WTC11 (cell line): ENCODE results near the gene CACNA2D4. TPM values are rescaled to one million over a fixed set of nuclear protein-coding genes. Genes with fewer than 3 reads are reported as not detected.
A peak's percentile ranks its signal among the peaks of the same experiment; 100 is the strongest.

Experiments
- ATAC-seq: fragments of 200-7000 bp; cut with Tn5 transposase; 2 replicates; pipeline ENCODE4 v1.10.0; 2021; ENCODE audit warnings: mild to moderate bottlenecking, moderate library complexity
- CTCF ChIA-PET: fragments of 300-600 bp; sonication (Branson Sonifier 250); formaldehyde crosslinking; loops from one replicate; lab custom pipeline; 2021; ENCODE audit warnings: antibody characterized with exemption; lab: Charles Lee
- POLR2A ChIA-PET: fragments of 350-600 bp; sonication (Branson Sonifier 250); formaldehyde crosslinking; loops from one replicate; lab custom pipeline; 2021; ENCODE audit warnings: antibody characterized with exemption; lab: Charles Lee
- DNase-seq: peaks from one replicate; pipeline ENCODE4 v3.0.0; 2021; ENCODE audit warnings: low spot score
- H3K27ac Mint-ChIP-seq: 2 replicates; pipeline ENCODE4 v1.8.0; 2021; ENCODE audit warnings: mixed read lengths
- H3K27me3 Mint-ChIP-seq: 2 replicates; pipeline ENCODE4 v1.8.0; 2021; ENCODE audit warnings: low read depth, mild to moderate bottlenecking, moderate library complexity, mixed read lengths
- H3K36me3 Mint-ChIP-seq: 2 replicates; pipeline ENCODE4 v1.8.0; 2021; ENCODE audit warnings: mixed read lengths
- H3K4me1 Mint-ChIP-seq: 2 replicates; pipeline ENCODE4 v1.8.0; 2022; ENCODE audit warnings: mixed read lengths
- H3K4me3 Mint-ChIP-seq: 2 replicates; pipeline ENCODE4 v1.8.0; 2021; ENCODE audit warnings: mild to moderate bottlenecking, moderate library complexity, mixed read lengths
- H3K9me3 Mint-ChIP-seq: 2 replicates; pipeline ENCODE4 v1.8.0; 2021; ENCODE audit warnings: mixed read lengths
- ESRRA ChIP-seq: sonication (generic); formaldehyde crosslinking; IDR thresholded peaks from 2 replicates; pipeline ENCODE4 v1.8.1; 2022; ENCODE audit warnings: mild to moderate bottlenecking, missing genetic modification reagents, borderline replicate concordance
- ETV6 ChIP-seq: sonication (generic); formaldehyde crosslinking; IDR thresholded peaks from 2 replicates; pipeline ENCODE4 v1.8.1; 2022; ENCODE audit warnings: mild to moderate bottlenecking, missing genetic modification reagents
- HMGA2 ChIP-seq: fragments of 250-450 bp; sonication (Bioruptor Pico); IDR thresholded peaks from 2 replicates; pipeline ENCODE4 v1.4.0; 2021; ENCODE audit warnings: mild to moderate bottlenecking, moderate library complexity
- IRF2 ChIP-seq: sonication (generic); formaldehyde crosslinking; IDR thresholded peaks from 2 replicates; pipeline ENCODE4 v1.8.0; 2022; ENCODE audit warnings: low read depth, missing genetic modification reagents, borderline replicate concordance
- JUN ChIP-seq: sonication (generic); formaldehyde crosslinking; IDR thresholded peaks from 2 replicates; pipeline ENCODE4 v1.8.0; 2023; ENCODE audit warnings: mild to moderate bottlenecking, missing genetic modification reagents
- MXD4 ChIP-seq: fragments of 250-450 bp; sonication (Bioruptor Pico); IDR thresholded peaks from 2 replicates; pipeline ENCODE4 v1.8.0; 2021; ENCODE audit warnings: mild to moderate bottlenecking, moderate library complexity, borderline replicate concordance
- NR3C1 ChIP-seq: sonication (generic); formaldehyde crosslinking; conservative IDR thresholded peaks from 2 replicates; pipeline ENCODE4 v1.8.1; 2023; ENCODE audit warnings: low read depth, mild to moderate bottlenecking, missing genetic modification reagents
- OVOL2 ChIP-seq: fragments of 250-450 bp; sonication (Bioruptor Pico); IDR thresholded peaks from 2 replicates; pipeline ENCODE4 v1.9.0; 2021; ENCODE audit warnings: mild to moderate bottlenecking, borderline replicate concordance
- RELA ChIP-seq: sonication (generic); formaldehyde crosslinking; IDR thresholded peaks from 2 replicates; pipeline ENCODE4 v1.8.1; 2022; ENCODE audit warnings: missing genetic modification reagents, mild to moderate bottlenecking, borderline replicate concordance
- RORB ChIP-seq: fragments of 250-450 bp; sonication (Bioruptor Pico); IDR thresholded peaks from 2 replicates; pipeline ENCODE4 v1.9.0; 2021; ENCODE audit warnings: mild to moderate bottlenecking
- SOX15 ChIP-seq: fragments of 250-450 bp; sonication (Bioruptor Pico); IDR thresholded peaks from 2 replicates; pipeline ENCODE4 v1.9.0; 2021; ENCODE audit warnings: mild to moderate bottlenecking
- ZNF121 ChIP-seq: sonication (generic); formaldehyde crosslinking; IDR thresholded peaks from 2 replicates; pipeline ENCODE4 v1.8.0; 2023; ENCODE audit warnings: missing genetic modification reagents
- ZNF396 ChIP-seq: fragments of 250-450 bp; sonication (Bioruptor Pico); IDR thresholded peaks from 2 replicates; pipeline ENCODE4 v1.8.0; 2021; ENCODE audit warnings: mild to moderate bottlenecking, moderate library complexity, borderline replicate concordance
- ZNF671 ChIP-seq: fragments of 250-450 bp; sonication (Bioruptor Pico); IDR thresholded peaks from 2 replicates; pipeline ENCODE4 v1.8.0; 2021; ENCODE audit warnings: mild to moderate bottlenecking
- total RNA-seq: library from RNA; stranded (reverse); gene quantifications from 3 replicates; pipeline ENCODE4 v1.2.3, GENCODE V29; 2021
- TF ChIP-seq, protein P1 (sequence below): fragments of 250-450 bp; sonication (Bioruptor Pico); IDR thresholded peaks from 2 replicates; pipeline ENCODE4 v1.9.0; 2021; ENCODE audit warnings: moderate library complexity, mild to moderate bottlenecking, inconsistent platforms, borderline replicate concordance
- TF ChIP-seq, protein P2 (sequence below): sonication (generic); formaldehyde crosslinking; IDR thresholded peaks from 2 replicates; pipeline ENCODE4 v1.8.1; 2023; ENCODE audit warnings: mild to moderate bottlenecking, moderate library complexity, missing genetic modification reagents
- TF ChIP-seq, protein P3 (sequence below): sonication (generic); formaldehyde crosslinking; IDR thresholded peaks from 2 replicates; pipeline ENCODE4 v1.8.0; 2023; ENCODE audit warnings: mild to moderate bottlenecking, missing genetic modification reagents
- TF ChIP-seq, protein P4 (sequence below): sonication (generic); formaldehyde crosslinking; IDR thresholded peaks from 2 replicates; pipeline ENCODE4 v1.8.1; 2023; ENCODE audit warnings: mild to moderate bottlenecking, missing genetic modification reagents, borderline replicate concordance
- TF ChIP-seq, protein P5 (sequence below): sonication (generic); formaldehyde crosslinking; IDR thresholded peaks from 2 replicates; pipeline ENCODE4 v1.8.1; 2023; ENCODE audit warnings: mild to moderate bottlenecking, missing genetic modification reagents, moderate library complexity

The CACNA2D4 gene
- total RNA-seq, 1 experiment from 2014 or later: 0.04 TPM

DNA sequence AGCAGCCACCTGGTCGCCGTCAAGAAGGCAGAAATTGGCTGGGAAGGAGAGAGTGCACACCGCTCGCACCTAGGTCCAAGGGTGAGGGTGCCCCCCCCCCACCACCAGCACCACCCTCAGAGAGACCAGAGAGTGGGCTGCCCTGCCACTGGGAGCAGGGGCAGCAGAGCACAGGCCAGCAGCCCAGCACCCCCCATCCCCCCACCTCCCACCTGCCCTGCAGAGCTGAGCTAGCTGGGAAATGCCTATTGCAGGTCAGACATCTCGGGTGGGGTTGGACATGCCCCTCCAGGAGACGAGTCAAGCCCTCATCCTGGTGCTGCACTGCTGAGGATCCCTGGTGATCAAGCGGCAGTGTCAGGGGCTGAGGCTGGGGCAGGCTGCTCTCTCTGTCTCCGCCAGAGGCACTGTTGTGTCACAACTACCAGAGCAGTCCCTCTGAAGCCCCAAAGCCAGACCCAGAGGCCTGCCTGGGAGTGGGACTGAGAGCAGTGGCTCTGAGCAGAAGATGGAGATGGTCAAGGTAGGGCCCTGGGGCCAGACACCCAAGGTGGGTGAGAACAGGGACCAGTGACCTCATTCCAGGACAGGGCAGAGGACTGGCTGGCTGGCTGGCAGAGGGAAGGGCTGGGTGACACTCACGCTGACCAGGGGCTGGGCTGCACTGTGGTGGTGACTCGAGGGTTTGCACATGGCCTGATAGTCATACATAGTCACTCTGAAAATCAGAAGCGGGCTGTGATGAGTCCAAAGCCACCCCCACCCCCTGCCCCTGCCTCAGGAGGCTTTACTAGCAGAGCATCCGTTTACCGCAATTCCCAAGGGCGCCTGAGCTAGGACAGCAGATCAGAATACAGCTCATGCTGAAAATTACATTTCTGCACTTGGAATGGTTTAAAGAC lies 117.8 kb downstream of the CACNA2D4 start:
- Mint-ChIP-seq H3K9me3 (0 out of 2 replicates have a peak, but pooled peaks cover 3% of the 10 kb centered on the region), H3K27ac (no peak overlapping the region), H3K27me3 (no peaks in the 10 kb centered on the region; the same call in 1 of the 2 replicates), H3K4me3 (no peak overlapping the region), H3K4me1 (peaks cover 6% of the 10 kb centered on the region), H3K36me3 (no peaks in the 10 kb centered on the region)
- POLR2A ChIA-PET: interaction anchor here (0.6 kb wide), 1 partner anchor 1355 kb away, joined by 4 read pairs; no protein-coding TSS in a partner anchor
- TF ChIP-seq JUN (CRISPR knock-in tag): no peak
- TF ChIP-seq, protein P1, sequence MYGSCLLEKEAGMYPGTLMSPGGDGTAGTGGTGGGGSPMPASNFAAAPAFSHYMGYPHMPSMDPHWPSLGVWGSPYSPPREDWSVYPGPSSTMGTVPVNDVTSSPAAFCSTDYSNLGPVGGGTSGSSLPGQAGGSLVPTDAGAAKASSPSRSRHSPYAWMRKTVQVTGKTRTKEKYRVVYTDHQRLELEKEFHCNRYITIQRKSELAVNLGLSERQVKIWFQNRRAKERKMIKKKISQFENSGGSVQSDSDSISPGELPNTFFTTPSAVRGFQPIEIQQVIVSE: no peak
- no peak for TF ChIP-seq NR3C1
- TF ChIP-seq, protein P2, sequence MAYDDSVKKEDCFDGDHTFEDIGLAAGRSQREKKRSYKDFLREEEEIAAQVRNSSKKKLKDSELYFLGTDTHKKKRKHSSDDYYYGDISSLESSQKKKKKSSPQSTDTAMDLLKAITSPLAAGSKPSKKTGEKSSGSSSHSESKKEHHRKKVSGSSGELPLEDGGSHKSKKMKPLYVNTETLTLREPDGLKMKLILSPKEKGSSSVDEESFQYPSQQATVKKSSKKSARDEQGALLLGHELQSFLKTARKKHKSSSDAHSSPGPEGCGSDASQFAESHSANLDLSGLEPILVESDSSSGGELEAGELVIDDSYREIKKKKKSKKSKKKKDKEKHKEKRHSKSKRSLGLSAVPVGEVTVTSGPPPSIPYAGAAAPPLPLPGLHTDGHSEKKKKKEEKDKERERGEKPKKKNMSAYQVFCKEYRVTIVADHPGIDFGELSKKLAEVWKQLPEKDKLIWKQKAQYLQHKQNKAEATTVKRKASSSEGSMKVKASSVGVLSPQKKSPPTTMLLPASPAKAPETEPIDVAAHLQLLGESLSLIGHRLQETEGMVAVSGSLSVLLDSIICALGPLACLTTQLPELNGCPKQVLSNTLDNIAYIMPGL (CRISPR knock-in tag): no peak
- TF ChIP-seq ZNF671 (CRISPR knock-in tag): no peak
- no peak for TF ChIP-seq RELA
- TF ChIP-seq MXD4 (CRISPR knock-in tag): no peak
- TF ChIP-seq, protein P3, sequence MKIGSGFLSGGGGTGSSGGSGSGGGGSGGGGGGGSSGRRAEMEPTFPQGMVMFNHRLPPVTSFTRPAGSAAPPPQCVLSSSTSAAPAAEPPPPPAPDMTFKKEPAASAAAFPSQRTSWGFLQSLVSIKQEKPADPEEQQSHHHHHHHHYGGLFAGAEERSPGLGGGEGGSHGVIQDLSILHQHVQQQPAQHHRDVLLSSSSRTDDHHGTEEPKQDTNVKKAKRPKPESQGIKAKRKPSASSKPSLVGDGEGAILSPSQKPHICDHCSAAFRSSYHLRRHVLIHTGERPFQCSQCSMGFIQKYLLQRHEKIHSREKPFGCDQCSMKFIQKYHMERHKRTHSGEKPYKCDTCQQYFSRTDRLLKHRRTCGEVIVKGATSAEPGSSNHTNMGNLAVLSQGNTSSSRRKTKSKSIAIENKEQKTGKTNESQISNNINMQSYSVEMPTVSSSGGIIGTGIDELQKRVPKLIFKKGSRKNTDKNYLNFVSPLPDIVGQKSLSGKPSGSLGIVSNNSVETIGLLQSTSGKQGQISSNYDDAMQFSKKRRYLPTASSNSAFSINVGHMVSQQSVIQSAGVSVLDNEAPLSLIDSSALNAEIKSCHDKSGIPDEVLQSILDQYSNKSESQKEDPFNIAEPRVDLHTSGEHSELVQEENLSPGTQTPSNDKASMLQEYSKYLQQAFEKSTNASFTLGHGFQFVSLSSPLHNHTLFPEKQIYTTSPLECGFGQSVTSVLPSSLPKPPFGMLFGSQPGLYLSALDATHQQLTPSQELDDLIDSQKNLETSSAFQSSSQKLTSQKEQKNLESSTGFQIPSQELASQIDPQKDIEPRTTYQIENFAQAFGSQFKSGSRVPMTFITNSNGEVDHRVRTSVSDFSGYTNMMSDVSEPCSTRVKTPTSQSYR (CRISPR knock-in tag): no peak
- no peak for TF ChIP-seq IRF2 (CRISPR knock-in tag)
- TF ChIP-seq, protein P4, sequence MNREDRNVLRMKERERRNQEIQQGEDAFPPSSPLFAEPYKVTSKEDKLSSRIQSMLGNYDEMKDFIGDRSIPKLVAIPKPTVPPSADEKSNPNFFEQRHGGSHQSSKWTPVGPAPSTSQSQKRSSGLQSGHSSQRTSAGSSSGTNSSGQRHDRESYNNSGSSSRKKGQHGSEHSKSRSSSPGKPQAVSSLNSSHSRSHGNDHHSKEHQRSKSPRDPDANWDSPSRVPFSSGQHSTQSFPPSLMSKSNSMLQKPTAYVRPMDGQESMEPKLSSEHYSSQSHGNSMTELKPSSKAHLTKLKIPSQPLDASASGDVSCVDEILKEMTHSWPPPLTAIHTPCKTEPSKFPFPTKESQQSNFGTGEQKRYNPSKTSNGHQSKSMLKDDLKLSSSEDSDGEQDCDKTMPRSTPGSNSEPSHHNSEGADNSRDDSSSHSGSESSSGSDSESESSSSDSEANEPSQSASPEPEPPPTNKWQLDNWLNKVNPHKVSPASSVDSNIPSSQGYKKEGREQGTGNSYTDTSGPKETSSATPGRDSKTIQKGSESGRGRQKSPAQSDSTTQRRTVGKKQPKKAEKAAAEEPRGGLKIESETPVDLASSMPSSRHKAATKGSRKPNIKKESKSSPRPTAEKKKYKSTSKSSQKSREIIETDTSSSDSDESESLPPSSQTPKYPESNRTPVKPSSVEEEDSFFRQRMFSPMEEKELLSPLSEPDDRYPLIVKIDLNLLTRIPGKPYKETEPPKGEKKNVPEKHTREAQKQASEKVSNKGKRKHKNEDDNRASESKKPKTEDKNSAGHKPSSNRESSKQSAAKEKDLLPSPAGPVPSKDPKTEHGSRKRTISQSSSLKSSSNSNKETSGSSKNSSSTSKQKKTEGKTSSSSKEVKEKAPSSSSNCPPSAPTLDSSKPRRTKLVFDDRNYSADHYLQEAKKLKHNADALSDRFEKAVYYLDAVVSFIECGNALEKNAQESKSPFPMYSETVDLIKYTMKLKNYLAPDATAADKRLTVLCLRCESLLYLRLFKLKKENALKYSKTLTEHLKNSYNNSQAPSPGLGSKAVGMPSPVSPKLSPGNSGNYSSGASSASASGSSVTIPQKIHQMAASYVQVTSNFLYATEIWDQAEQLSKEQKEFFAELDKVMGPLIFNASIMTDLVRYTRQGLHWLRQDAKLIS: no peak
- no peak for TF ChIP-seq OVOL2
- TF ChIP-seq ETV6 (CRISPR knock-in tag): no peak
- TF ChIP-seq ZNF121 (CRISPR knock-in tag): no peak
- no peak for TF ChIP-seq HMGA2 (CRISPR knock-in tag)
- TF ChIP-seq, protein P5, sequence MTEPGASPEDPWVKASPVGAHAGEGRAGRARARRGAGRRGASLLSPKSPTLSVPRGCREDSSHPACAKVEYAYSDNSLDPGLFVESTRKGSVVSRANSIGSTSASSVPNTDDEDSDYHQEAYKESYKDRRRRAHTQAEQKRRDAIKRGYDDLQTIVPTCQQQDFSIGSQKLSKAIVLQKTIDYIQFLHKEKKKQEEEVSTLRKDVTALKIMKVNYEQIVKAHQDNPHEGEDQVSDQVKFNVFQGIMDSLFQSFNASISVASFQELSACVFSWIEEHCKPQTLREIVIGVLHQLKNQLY (CRISPR knock-in tag): no peak
- TF ChIP-seq SOX15 (CRISPR knock-in tag): no peak
- TF ChIP-seq ESRRA (CRISPR knock-in tag): no peak
- TF ChIP-seq RORB (CRISPR knock-in tag): no peak
- TF ChIP-seq ZNF396 (CRISPR knock-in tag): no peak
- CTCF ChIA-PET: interaction anchor here (0.8 to 3.4 kb wide), 8 partner anchors 9 to 148 kb away, joined by 3 to 36 read pairs (median 3); partner anchors contain the start of gene CACNA2D4
- DNase-seq (peak; percentile 48), ATAC-seq (peak; percentile 46)
